ENCODE data around the gene ATG7. TPM values are rescaled to one million over a fixed set of nuclear protein-coding genes. Genes with fewer than 3 reads are reported as not detected.
"Not testable (repeated sequence)": the region's sequence is repeated elsewhere in the genome, so short reads cannot be mapped to it uniquely, and the experiment has no call there.

The ATG7 gene
- total and polyA plus RNA-seq, 10 of the 15 experiments (the other 5 are each of a cell fraction or from before 2014, with no cell fraction given): 13.5 to 49.5 (median 26.4) TPM

DNA sequence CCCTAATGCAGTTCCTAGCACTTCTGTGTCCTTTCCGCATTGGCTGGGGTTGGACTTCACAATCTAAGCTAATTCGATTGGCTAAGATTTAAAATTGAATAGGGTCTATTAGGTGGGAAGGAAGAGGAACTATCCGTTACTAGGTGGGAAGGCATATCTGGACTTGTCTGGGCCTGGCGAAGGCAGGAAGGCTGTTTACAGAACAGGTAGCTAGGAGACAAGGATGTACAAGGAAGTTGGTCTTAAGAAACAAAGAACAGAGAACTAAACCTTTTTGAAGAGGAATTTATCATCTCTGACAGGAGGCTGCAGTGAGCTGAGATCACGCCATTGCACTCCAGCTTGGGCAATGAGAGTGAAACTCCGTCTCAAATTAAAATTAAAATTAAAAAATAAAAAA lies 17.3 kb upstream of the ATG7 start (continued):
- TF ChIP-seq NKRF (conservative IDR thresholded peaks at IDR 0.05) (no peak), BHLHE40 (IDR thresholded peaks at IDR 0.05; ENCODE audit: borderline replicate concordance in 1 of 2, low read depth in 2 of 2, low read length in 1 of 2) (no peak), PML (IDR thresholded peaks at IDR 0.05; ENCODE audit: low read length) (no peak), CEBPZ (IDR thresholded peaks at IDR 0.05; ENCODE audit: low read depth, low read length) (no peak), EED (IDR thresholded peaks at IDR 0.05; ENCODE audit: low read depth) (no peak), ETV6 (conservative IDR thresholded peaks at IDR 0.05 in 1 of 2, IDR thresholded peaks at IDR 0.05 in 1 of 2; ENCODE audit: borderline replicate concordance in 1 of 2, low read depth in 1 of 2) (no peak), SMARCA5 (IDR thresholded peaks at IDR 0.05) (no peak)
- TF ChIP-seq, protein P1, sequence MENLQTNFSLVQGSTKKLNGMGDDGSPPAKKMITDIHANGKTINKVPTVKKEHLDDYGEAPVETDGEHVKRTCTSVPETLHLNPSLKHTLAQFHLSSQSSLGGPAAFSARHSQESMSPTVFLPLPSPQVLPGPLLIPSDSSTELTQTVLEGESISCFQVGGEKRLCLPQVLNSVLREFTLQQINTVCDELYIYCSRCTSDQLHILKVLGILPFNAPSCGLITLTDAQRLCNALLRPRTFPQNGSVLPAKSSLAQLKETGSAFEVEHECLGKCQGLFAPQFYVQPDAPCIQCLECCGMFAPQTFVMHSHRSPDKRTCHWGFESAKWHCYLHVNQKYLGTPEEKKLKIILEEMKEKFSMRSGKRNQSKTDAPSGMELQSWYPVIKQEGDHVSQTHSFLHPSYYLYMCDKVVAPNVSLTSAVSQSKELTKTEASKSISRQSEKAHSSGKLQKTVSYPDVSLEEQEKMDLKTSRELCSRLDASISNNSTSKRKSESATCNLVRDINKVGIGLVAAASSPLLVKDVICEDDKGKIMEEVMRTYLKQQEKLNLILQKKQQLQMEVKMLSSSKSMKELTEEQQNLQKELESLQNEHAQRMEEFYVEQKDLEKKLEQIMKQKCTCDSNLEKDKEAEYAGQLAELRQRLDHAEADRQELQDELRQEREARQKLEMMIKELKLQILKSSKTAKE (IDR thresholded peaks at IDR 0.05; ENCODE audit: low read depth, poor library complexity, severe bottlenecking): no peak

- intact Hi-C loops (cut with micrococcal nuclease; ENCODE audit: unreplicated experiment); FAIRE-seq; RAD21 ChIA-PET (ENCODE audit: unreplicated experiment); H3K4me2 ChIP-seq (ENCODE audit: control insufficient read depth, insufficient read depth); H3K79me2 ChIP-seq (ENCODE audit: control insufficient read depth, insufficient read depth, low read length); H4K20me1 ChIP-seq (ENCODE audit: control insufficient read depth, insufficient read depth); H3K27ac ChIP-seq (ENCODE audit: control insufficient read depth, insufficient read depth); in situ Hi-C loops (cut with MboI); H3K4me3 ChIP-seq; H2AFZ ChIP-seq (ENCODE audit: control insufficient read depth, low read depth, low read length); ATAC-seq; H3K4me1 ChIP-seq (ENCODE audit: control insufficient read depth, insufficient read depth, low read length); H3K9ac ChIP-seq (ENCODE audit: control insufficient read depth, insufficient read depth, low read length); BruUV-seq (replicated peaks); POLR2A ChIA-PET; H3K27me3 ChIP-seq (replicated peaks in 1 of 2; ENCODE audit: control insufficient read depth in 2 of 2, insufficient read depth in 2 of 2, low read length in 1 of 2); H3K9me3 ChIP-seq (replicated peaks; ENCODE audit: control insufficient read depth, insufficient read depth, low read length); DNase-seq (ENCODE audit: low read depth, low spot score); H3K36me3 ChIP-seq (ENCODE audit: control insufficient read depth in 2 of 2, insufficient read depth in 2 of 2, low read length in 1 of 2): not testable (repeated sequence)
- WGBS (ENCODE audit: insufficient coverage, insufficient replicate concordance, low lambda C conversion rate, missing lambda C conversion rate): 10% methylated on average over 5 of the region's 5 CpGs
- ChIA-PET CTCF (interaction anchor here (1.0 to 1.4 kb wide), 2 partner anchors 15 to 19 kb away, joined by 3 read pairs; no protein-coding TSS in a partner anchor), SMC1A (ENCODE audit: uncharacterized antibody, unreplicated experiment) (interaction anchor here (0.8 to 1.3 kb wide), 3 partner anchors 11 to 80 kb away, joined by 3 to 5 read pairs (median 4); no protein-coding TSS in a partner anchor)
Measured at GRCh38 chr3:11255537-11255936, 16.7 kb upstream of the ATG7 start.
